GM23338 (cell line): ENCODE results near the gene GPANK1. TPM values are rescaled to one million over a fixed set of nuclear protein-coding genes. Genes with fewer than 3 reads are reported as not detected.

Experiments used
- ATAC-seq: fragments of 200-7000 bp; cut with Tn5 transposase; 3 replicates; pipeline ENCODE4 v1.9.1; 2020
- DNase-seq: peaks from one replicate; pipeline ENCODE4 v3.0.0-alpha.2; 2015; ENCODE audit warnings: low spot score
- H2AFZ ChIP-seq: fragments of 200-600 bp; sonication (generic); 2 replicates; pipeline ENCODE4 v1.8.0; 2016; ENCODE audit warnings: antibody characterized with exemption, mild to moderate bottlenecking, moderate library complexity
- H3F3A ChIP-seq: fragments of 200-600 bp; sonication (generic); replicated peaks from 2 replicates; pipeline ENCODE4 v1.8.0; 2017; ENCODE audit warnings: antibody characterized with exemption, mixed run types, low read depth
- H3K27ac ChIP-seq: fragments of 200-600 bp; sonication (generic); 2 replicates; pipeline ENCODE4 v1.6.1; 2016; ENCODE audit warnings: low read depth
- H3K27me3 ChIP-seq: fragments of 200-600 bp; sonication (generic); 2 replicates; pipeline ENCODE4 v1.8.0; 2016; ENCODE audit warnings: mild to moderate bottlenecking, mixed run types, moderate library complexity; ENCODE audit not compliant: insufficient read depth
- H3K36me3 ChIP-seq: fragments of 200-600 bp; sonication (generic); 2 replicates; pipeline ENCODE4 v1.8.0; 2016; ENCODE audit warnings: mild to moderate bottlenecking; ENCODE audit not compliant: insufficient read depth
- H3K4me1 ChIP-seq: fragments of 200-600 bp; sonication (generic); 2 replicates; pipeline ENCODE4 v1.8.0; 2016; ENCODE audit warnings: mild to moderate bottlenecking, moderate library complexity; ENCODE audit not compliant: insufficient read depth
- H3K4me2 ChIP-seq: fragments of 200-600 bp; sonication (generic); 2 replicates; pipeline ENCODE4 v1.7.1; 2017; ENCODE audit warnings: mixed run types
- H3K4me3 ChIP-seq: fragments of 200-600 bp; sonication (generic); 2 replicates; pipeline ENCODE4 v1.6.1; 2016; ENCODE audit warnings: mixed run types
- H3K79me2 ChIP-seq: fragments of 200-600 bp; sonication (generic); replicated peaks from 2 replicates; pipeline ENCODE4 v1.8.0; 2017; ENCODE audit warnings: mild to moderate bottlenecking; ENCODE audit not compliant: insufficient read depth
- H3K9me2 ChIP-seq: fragments of 200-600 bp; sonication (generic); 2 replicates; pipeline ENCODE4 v1.8.0; 2017; ENCODE audit not compliant: insufficient read depth
- H4K20me1 ChIP-seq: fragments of 200-600 bp; sonication (generic); replicated peaks from 2 replicates; pipeline ENCODE4 v1.8.0; 2017; ENCODE audit warnings: mild to moderate bottlenecking; ENCODE audit not compliant: insufficient read depth
- H3K27ac Mint-ChIP-seq: 2 replicates; pipeline ENCODE4 v1.8.0; 2020; ENCODE audit warnings: inconsistent platforms, mild to moderate bottlenecking, moderate library complexity, mixed read lengths
- H3K27me3 Mint-ChIP-seq: 3 replicates; pipeline ENCODE4 v1.8.0; 2022; ENCODE audit warnings: low read depth, mild to moderate bottlenecking, moderate library complexity, mixed read lengths, inconsistent platforms; ENCODE audit not compliant: insufficient read depth, poor library complexity
- H3K36me3 Mint-ChIP-seq: 3 replicates; pipeline ENCODE4 v1.8.0; 2021; ENCODE audit warnings: low read depth, mild to moderate bottlenecking, inconsistent platforms, moderate library complexity, mixed read lengths
- H3K4me1 Mint-ChIP-seq: 3 replicates; pipeline ENCODE4 v1.8.0; 2020; ENCODE audit warnings: mild to moderate bottlenecking, inconsistent platforms, mixed read lengths
- H3K4me3 Mint-ChIP-seq: 3 replicates; pipeline ENCODE4 v1.8.0; 2021; ENCODE audit warnings: moderate library complexity, mild to moderate bottlenecking, inconsistent platforms, mixed read lengths
- H3K9me3 Mint-ChIP-seq: 3 replicates; pipeline ENCODE4 v1.8.0; 2020; ENCODE audit warnings: moderate library complexity, mild to moderate bottlenecking, inconsistent platforms, mixed read lengths
- CREB1 ChIP-seq: fragments of 250-450 bp; sonication (Bioruptor Pico); IDR thresholded peaks from 2 replicates; pipeline ENCODE4 v1.5.0; 2020; ENCODE audit warnings: low read depth, mild to moderate bottlenecking, moderate library complexity
- CTCF ChIP-seq, 2 experiments: fragments of 200-600 bp in 1 of 2; sonication (generic) in 1 of 2; conservative IDR thresholded peaks; 2 replicates each; pipeline versions ENCODE4 v1.5.1 to v1.6.1; 2016 to 2017; ENCODE audit warnings: antibody characterized with exemption in 2 of 2, low read depth in 2 of 2, mild to moderate bottlenecking in 2 of 2, moderate library complexity in 1 of 2
- ETS1 ChIP-seq: IDR thresholded peaks from 2 replicates; pipeline ENCODE4 v1.6.1; 2016; ENCODE audit warnings: antibody characterized with exemption
- EZH2 ChIP-seq: fragments of 200-600 bp; sonication (generic); IDR thresholded peaks from one replicate; pipeline ENCODE4 v1.8.0; 2017; ENCODE audit warnings: antibody characterized with exemption, mild to moderate bottlenecking, low read depth; ENCODE audit not compliant: unreplicated experiment
- EZH2phosphoT487 ChIP-seq: fragments of 200-600 bp; sonication (generic); IDR thresholded peaks from one replicate; pipeline ENCODE4 v1.8.1; 2018; ENCODE audit warnings: antibody characterized with exemption; ENCODE audit not compliant: unreplicated experiment
- JUNB ChIP-seq: IDR thresholded peaks from one replicate; pipeline ENCODE4 v1.6.1; 2016; ENCODE audit warnings: antibody characterized with exemption; ENCODE audit not compliant: unreplicated experiment
- NANOG ChIP-seq: IDR thresholded peaks from 2 replicates; pipeline ENCODE4 v1.6.1; 2016; ENCODE audit warnings: antibody characterized with exemption, borderline replicate concordance
- POLR2AphosphoS5 ChIP-seq: IDR thresholded peaks from 2 replicates; pipeline ENCODE4 v1.6.1; 2016; ENCODE audit warnings: antibody characterized with exemption, low read depth
- REST ChIP-seq: IDR thresholded peaks from one replicate; pipeline ENCODE4 v1.6.1; 2018; ENCODE audit warnings: antibody characterized with exemption; ENCODE audit not compliant: unreplicated experiment
- STAT1 ChIP-seq: IDR thresholded peaks from one replicate; pipeline ENCODE4 v1.6.1; 2016; ENCODE audit warnings: antibody characterized with exemption; ENCODE audit not compliant: unreplicated experiment
- ZNF114 ChIP-seq: fragments of 250-450 bp; sonication (Bioruptor Pico); IDR thresholded peaks from 2 replicates; pipeline ENCODE4 v1.5.0; 2020; ENCODE audit warnings: mild to moderate bottlenecking, moderate library complexity
- ZNF331 ChIP-seq: fragments of 250-450 bp; sonication (Bioruptor Pico); IDR thresholded peaks from 2 replicates; pipeline ENCODE4 v1.5.0; 2020; ENCODE audit warnings: low read depth, mild to moderate bottlenecking, moderate library complexity
- ZNF462 ChIP-seq: fragments of 250-450 bp; sonication (Bioruptor Pico); IDR thresholded peaks from 2 replicates; pipeline ENCODE4 v1.5.0; 2020; ENCODE audit warnings: mild to moderate bottlenecking, moderate library complexity
- polyA plus RNA-seq: library from polyadenylated mRNA; unstranded; fragments of >200 nt; fragmentation: Nextera tagmentation; extraction: Ambion mirVana; gene quantifications from 2 replicates; pipeline ENCODE4 v1.2.1, GENCODE V29; 2016
- total RNA-seq: library from RNA; depleted of rRNA; stranded (reverse); fragments of >200 nt; shearing (Covaris generic); gene quantifications from 2 replicates; pipeline ENCODE4 v1.2.3, GENCODE V29; 2014

Gene GPANK1
- total and polyA plus RNA-seq, 2 experiments from 2014 or later = 27.1 to 49.2 TPM

- H3K27ac Mint-ChIP-seq = no peak overlapping the region
- no peak for ATAC-seq
- TF ChIP-seq STAT1 (no peak), ZNF331 (no peak), ETS1 (no peak), ZNF114 (CRISPR knock-in tag) (no peak), EZH2 (no peak), NANOG (no peak), CTCF (conservative IDR thresholded peaks at IDR 0.05; ENCODE audit: low read depth in 2 of 2) (no peak), EZH2phosphoT487 (no peak), ZNF462 (no peak), JUNB (no peak), CREB1 (CRISPR knock-in tag) (no peak), POLR2AphosphoS5 (no peak), REST (no peak)
- Histone ChIP-seq H3F3A (peaks cover 9% of the 10 kb centered on the region; the same call in 1 of the 2 replicates), H3K4me2 (no peak overlapping the region), H3K9me2 (no peaks in the 10 kb centered on the region), H3K4me3 (no peak overlapping the region), H2AFZ (no peak overlapping the region), H3K27ac (no peak overlapping the region), H3K27me3 (peaks cover 12% of the 10 kb centered on the region), H3K4me1 (peaks cover 7% of the 10 kb centered on the region), H4K20me1 (no peaks in the 10 kb centered on the region), H3K36me3 (no peaks in the 10 kb centered on the region), H3K79me2 (no peaks in the 10 kb centered on the region)
- H3K9me3 Mint-ChIP-seq = no peaks in the 10 kb centered on the region; the same call in 2 of the 3 replicates
- H3K36me3 Mint-ChIP-seq = peaks cover 14% of the 10 kb centered on the region
- H3K4me1 Mint-ChIP-seq = peaks cover 6% of the 10 kb centered on the region
- peaks cover 22% of the 10 kb centered on the region for H3K27me3 Mint-ChIP-seq
- no peak for DNase-seq
- H3K4me3 Mint-ChIP-seq = no peak overlapping the region
These were observed 21.7 kb upstream of the GPANK1 start for GRCh38 chr6:31686483-31686882.
